DMS79 treated with DMSO at 0.1 percent for 48 hours (cell line): ENCODE results near the gene SMC1B.
"Not testable (repeated sequence)": the region's sequence is repeated elsewhere in the genome, so short reads cannot be mapped to it uniquely, and the experiment has no call there.

Experiments used
- DNase-seq: peaks from one replicate; lab custom pipeline; 2025; lab: John Stamatoyannopoulos, UW

Gene SMC1B

GRCh38 chr22:45349916-45350315, 63.5 kb downstream of the SMC1B start:
- DNase-seq, result no peak

- no peak for DNase-seq
These were observed 69.1 kb downstream of the SMC1B start for GRCh38 chr22:45344334-45344733.

- no peak for DNase-seq
These were observed 70.3 kb downstream of the SMC1B start for GRCh38 chr22:45343143-45343542.

GRCh38 chr22:45341498-45341897, 71.9 kb downstream of the SMC1B start:
- no peak for DNase-seq

- no peak for DNase-seq
These were observed 73.1 kb downstream of the SMC1B start for GRCh38 chr22:45340323-45340722.

- no peak for DNase-seq
These were observed 74.6 kb downstream of the SMC1B start for GRCh38 chr22:45338795-45339194.

GRCh38 chr22:45337536-45337935, 75.9 kb downstream of the SMC1B start:
- DNase-seq, result no peak

- no peak for DNase-seq
These were observed 76.4 kb downstream of the SMC1B start for GRCh38 chr22:45336971-45337431.

- DNase-seq, result no peak
These were observed 77.4 kb downstream of the SMC1B start for GRCh38 chr22:45335854-45336522.

GRCh38 chr22:45335021-45335818, 78.2 kb downstream of the SMC1B start:
- DNase-seq, result no peak

GRCh38 chr22:45334528-45334927, 78.9 kb downstream of the SMC1B start:
- DNase-seq, result no peak

- no peak for DNase-seq
These were observed 79.3 kb downstream of the SMC1B start for GRCh38 chr22:45334068-45334467.

- DNase-seq, result no peak
These were observed 81.4 kb downstream of the SMC1B start for GRCh38 chr22:45332001-45332400.

- no peak for DNase-seq
These were observed 81.9 kb downstream of the SMC1B start for GRCh38 chr22:45331486-45331885.

GRCh38 chr22:45330548-45330947, 82.9 kb downstream of the SMC1B start:
- DNase-seq, result no peak

GRCh38 chr22:45329530-45329936, 83.9 kb downstream of the SMC1B start:
- no peak for DNase-seq

- no peak for DNase-seq
These were observed 84.4 kb downstream of the SMC1B start for GRCh38 chr22:45328822-45329529.

- DNase-seq, result not testable (repeated sequence)
These were observed 85.1 kb downstream of the SMC1B start for GRCh38 chr22:45328261-45328660.

GRCh38 chr22:45324311-45324711, 89.1 kb downstream of the SMC1B start:
- no peak for DNase-seq

GRCh38 chr22:45323695-45324094, 89.7 kb downstream of the SMC1B start:
- no peak for DNase-seq

GRCh38 chr22:45322873-45323525, 90.4 kb downstream of the SMC1B start:
- no peak for DNase-seq

GRCh38 chr22:45321827-45322226, 91.6 kb downstream of the SMC1B start:
- no peak for DNase-seq
